Lung (tissue), 16 donors: ENCODE data around the gene ZNF79. TPM values are rescaled to one million over a fixed set of nuclear protein-coding genes. Genes with fewer than 3 reads are reported as not detected.

Experiments
- ATAC-seq: fragments of 200-7000 bp; cut with Tn5 transposase; one replicate; pipeline ENCODE4 v1.9.1; 2020; ENCODE audit warnings: moderate number of reproducible peaks; ENCODE audit not compliant: insufficient read depth, low FRiP score
- DNase-seq, 3 donors: peaks; one replicate each; pipeline ENCODE4 v3.0.0-alpha.2; 2013 to 2017
- H3K27ac ChIP-seq, 2 donors: one replicate each; pipeline ENCODE4 v1.5.1; 2013; ENCODE audit warnings: mild to moderate bottlenecking in 2 of 2, moderate library complexity in 2 of 2, control low read depth in 1 of 2, inconsistent platforms in 1 of 2, low read depth in 1 of 2, low read length in 1 of 2
- H3K27me3 ChIP-seq, 3 donors: one replicate each; pipeline ENCODE4 v1.5.1; 2013; ENCODE audit warnings: low read length in 2 of 3; ENCODE audit not compliant: control insufficient read depth in 3 of 3, insufficient read depth in 3 of 3
- H3K36me3 ChIP-seq, 4 donors: one replicate each; pipeline ENCODE4 v1.5.1; 2013; ENCODE audit warnings: low read length in 4 of 4, mild to moderate bottlenecking in 1 of 4, moderate library complexity in 1 of 4; ENCODE audit not compliant: control insufficient read depth in 4 of 4, insufficient read depth in 4 of 4
- H3K4me1 ChIP-seq, 5 donors: one replicate each; pipeline ENCODE4 v1.5.1; 2013; ENCODE audit warnings: low read length in 5 of 5, mild to moderate bottlenecking in 2 of 5, moderate library complexity in 1 of 5; ENCODE audit not compliant: control insufficient read depth in 5 of 5, insufficient read depth in 5 of 5
- H3K4me3 ChIP-seq: one replicate; pipeline ENCODE4 v1.5.1; 2013; ENCODE audit warnings: mild to moderate bottlenecking, control low read depth, moderate library complexity
- H3K9ac ChIP-seq, 2 donors: one replicate each; pipeline ENCODE4 v1.5.1; 2013; ENCODE audit warnings: low read length in 2 of 2, control low read depth in 1 of 2; ENCODE audit not compliant: insufficient read depth in 1 of 2
- H3K9me3 ChIP-seq, 4 donors: one replicate each; pipeline ENCODE4 v1.5.1; 2013; ENCODE audit warnings: low read length in 3 of 4, mild to moderate bottlenecking in 1 of 4, moderate library complexity in 1 of 4; ENCODE audit not compliant: control insufficient read depth in 4 of 4, insufficient read depth in 3 of 4
- CTCF ChIP-seq: IDR thresholded peaks from 2 replicates; pipeline ENCODE4 v1.5.1; 2012; ENCODE audit warnings: mild to moderate bottlenecking; ENCODE audit errors: control extremely low read depth, extremely low read depth
- WGBS, 2 donors: extraction: QIAGEN DNeasy Blood & Tissue Kit; methylation state at CpG; one replicate each; pipeline ENCODE4 v1.1.7; 2013; 5-methylcytosine and 5-hydroxymethylcytosine counted together
- long read RNA-seq, 5 donors: transcript quantifications; one replicate each; lab custom pipeline, GENCODE V29; 2026
- polyA plus RNA-seq, 2 donors: library from polyadenylated mRNA; stranded (reverse); fragments of 200-250 nt; gene quantifications; one replicate each; pipeline ENCODE4 v1.2.1, GENCODE V29; 2013
- total RNA-seq, 2 donors: library from RNA; depleted of rRNA in 1 of 2; stranded (reverse); fragments of >200 nt in 1 of 2; gene quantifications; one replicate each; pipeline ENCODE4 v1.2.1, GENCODE V29; 2014 to 2021
- donor health status: control.
- donor health status: control.
- donor health status: Bipolar disorder and iron deficiency.
- donor health status: healthy.
- donor health status: DM: yes; HTN: yes; CAD: no.

The ZNF79 gene
- total RNA-seq (1 to 10 TPM; 8.7 to 9.3 TPM), polyA plus RNA-seq (1 to 10 TPM; 3.1 TPM)
- long read RNA-seq, donor 1, partial matches to known transcripts = 7,169 of 7,401 reads
- long read RNA-seq, donor 1, other reads (novel, unspliced or antisense) = 227 of 7,401 reads
- long read RNA-seq, donor 2, partial matches to known transcripts = 4,480 of 4,624 reads
- long read RNA-seq, donor 2, other reads (novel, unspliced or antisense) = 143 of 4,624 reads
- long read RNA-seq, donor 3, partial matches to known transcripts = 3,935 of 4,106 reads
- long read RNA-seq, donor 3, other reads (novel, unspliced or antisense) = 169 of 4,106 reads
- long read RNA-seq, donor 4, partial matches to known transcripts = 4,215 of 4,331 reads
- long read RNA-seq, donor 4, other reads (novel, unspliced or antisense) = 116 of 4,331 reads
- long read RNA-seq, donor 5, partial matches to known transcripts = 0 of 5 reads
- long read RNA-seq, donor 5, other reads (novel, unspliced or antisense) = 0 of 5 reads

- WGBS, 2 donors = 0% methylated on average over 54 of the region's 54 CpGs
- no peak for TF ChIP-seq CTCF
- H3K9me3 ChIP-seq = no peaks in the 10 kb centered on the region
- peak within 1 kb of the TSS; percentile 86 to 91 for H3K27ac ChIP-seq
- no peaks in the 10 kb centered on the region for H3K27me3 ChIP-seq
- H3K9ac ChIP-seq = peak within 1 kb of the TSS; percentile 77 to 90
- peak within 1 kb of the TSS; percentile 66 for H3K4me3 ChIP-seq
- peaks cover 0 to 19% (median 10%) of the 10 kb centered on the region in 5 donors for H3K4me1 ChIP-seq
- ATAC-seq (peak; percentile 95), DNase-seq (peak; percentile 95 to 97 (median 95))
- H3K36me3 ChIP-seq = peaks cover 0 to 6% (median 3%) of the 10 kb centered on the region in 4 donors
Observed at GRCh38 chr9:127423934-127424675, at the start of gene ZNF79. ZNF79 (plus strand) TSS chr9:127424382; CDS start chr9:127424788, 406 bp downstream.

- Histone ChIP-seq H3K9ac (no peak overlapping the region), H3K4me3 (no peak overlapping the region), H3K27ac (no peak overlapping the region), H3K9me3 (peaks cover 0 to 4% (median 0%) of the 10 kb centered on the region in 4 donors), H3K4me1 (no peaks in the 10 kb centered on the region), H3K36me3 (no peaks in the 10 kb centered on the region), H3K27me3 (no peaks in the 10 kb centered on the region)
- no peak for ATAC-seq
- no peak for TF ChIP-seq CTCF
- 94 to 98% methylated on average over 3 of the region's 3 CpGs for WGBS, 2 donors
- no peak for DNase-seq
Observed at GRCh38 chr9:127380479-127380878, 43.7 kb upstream of the ZNF79 start.

- 79 to 88% methylated on average over 2 of the region's 2 CpGs for WGBS, 2 donors
- Histone ChIP-seq H3K36me3 (no peaks in the 10 kb centered on the region), H3K9ac (no peak overlapping the region), H3K4me1 (no peaks in the 10 kb centered on the region), H3K4me3 (no peak overlapping the region), H3K27me3 (no peaks in the 10 kb centered on the region), H3K9me3 (peaks cover 0 to 4% (median 0%) of the 10 kb centered on the region in 4 donors), H3K27ac (no peak overlapping the region)
- TF ChIP-seq CTCF = no peak
- ATAC-seq (no peak), DNase-seq (no peak)
Observed at GRCh38 chr9:127382541-127382940, 41.6 kb upstream of the ZNF79 start.
